Esophagus squamous epithelium (tissue), 4 donors: ENCODE results near the gene NT5DC2.

Experiments
- CTCF ChIP-seq, 6 experiments: fragments of 450-650 bp in 4 of 6; fragments of 200-600 bp in 2 of 6; sonication (generic) in 2 of 6; IDR thresholded peaks; one replicate each; pipeline ENCODE4 v1.5.1; 2016 to 2019; ENCODE audit warnings: antibody characterized with exemption in 6 of 6, mild to moderate bottlenecking in 4 of 6, moderate library complexity in 4 of 6
- POLR2A ChIP-seq, 4 donors: fragments of 450-650 bp; IDR thresholded peaks; one replicate each; pipeline ENCODE4 v1.6.1; 2017; ENCODE audit warnings: antibody characterized with exemption in 4 of 4, mild to moderate bottlenecking in 4 of 4, moderate library complexity in 3 of 4

GRCh38 chr3:52541050-52541449, 7.4 kb upstream of the NT5DC2 start:
- TF ChIP-seq CTCF (IDR thresholded peaks at IDR 0.05) (no peak), POLR2A (IDR thresholded peaks at IDR 0.05) (no peak)
